ENCODE data around the gene OVOL1.
"Not testable (repeated sequence)": the region's sequence is repeated elsewhere in the genome, so short reads cannot be mapped to it uniquely, and the experiment has no call there.

OVOL1 gene

GRCh38 chr11:65810046-65810868, 23.4 kb downstream of the OVOL1 start:
- no peak for DNase-seq (ENCODE audit: insufficient read length, low spot score)
- peak; percentile 100 for FAIRE-seq

GRCh38 chr11:65811764-65812475, 25.1 kb downstream of the OVOL1 start:
- FAIRE-seq = peak; percentile 4

GRCh38 chr11:65814131-65814985, 27.5 kb downstream of the OVOL1 start:
- DNase-seq (ENCODE audit: insufficient read length, low spot score) (no peak), FAIRE-seq (no peak)

More at GRCh38 chr11:65811764-65812475, 25.1 kb downstream of the OVOL1 start:
- DNase-seq (ENCODE audit: insufficient read length, low spot score) = no peak

GRCh38 chr11:65814986-65815565, 28.2 kb downstream of the OVOL1 start:
- DNase-seq (ENCODE audit: insufficient read length, low spot score) = no peak
- no peak for FAIRE-seq

- FAIRE-seq (no peak), DNase-seq (ENCODE audit: insufficient read length, low spot score) (no peak)
Measured at GRCh38 chr11:65816696-65817095, 29.8 kb downstream of the OVOL1 start.

- DNase-seq (ENCODE audit: insufficient read length, low spot score) = no peak
- FAIRE-seq = no peak
Measured at GRCh38 chr11:65817312-65817834, 30.5 kb downstream of the OVOL1 start.

- FAIRE-seq = peak; percentile 95
- DNase-seq (ENCODE audit: insufficient read length, low spot score) = peak; percentile 98
Measured at GRCh38 chr11:65817835-65818680, 31.2 kb downstream of the OVOL1 start.

- DNase-seq (ENCODE audit: insufficient read length, low spot score) = no peak
Measured at GRCh38 chr11:65821107-65821506, 34.2 kb downstream of the OVOL1 start.

GRCh38 chr11:65822776-65823528, 36.1 kb downstream of the OVOL1 start:
- no peak for FAIRE-seq
- DNase-seq (ENCODE audit: insufficient read length, low spot score) = no peak

More at GRCh38 chr11:65821107-65821506, 34.2 kb downstream of the OVOL1 start:
- FAIRE-seq = no peak

GRCh38 chr11:65826984-65827735, 40.3 kb downstream of the OVOL1 start:
- FAIRE-seq = no peak

GRCh38 chr11:65829459-65829858, 42.6 kb downstream of the OVOL1 start:
- FAIRE-seq (no peak), DNase-seq (ENCODE audit: insufficient read length, low spot score) (no peak)

More at GRCh38 chr11:65826984-65827735, 40.3 kb downstream of the OVOL1 start:
- DNase-seq (ENCODE audit: insufficient read length, low spot score) = no peak

GRCh38 chr11:65832231-65832630, 45.4 kb downstream of the OVOL1 start:
- DNase-seq (ENCODE audit: insufficient read length, low spot score) = not testable (repeated sequence)

GRCh38 chr11:65833297-65834030, 46.6 kb downstream of the OVOL1 start, which contains the start of gene SNX32:
SNX32 (plus strand) TSS chr11:65833963; CDS start chr11:65834066, 103 bp downstream.
- FAIRE-seq = no peak
- DNase-seq (ENCODE audit: insufficient read length, low spot score) = peak; percentile 96

More at GRCh38 chr11:65832231-65832630, 45.4 kb downstream of the OVOL1 start:
- not testable (repeated sequence) for FAIRE-seq

- no peak for DNase-seq (ENCODE audit: insufficient read length, low spot score)
- FAIRE-seq = peak; percentile 100
Measured at GRCh38 chr11:65834202-65834601, 47.3 kb downstream of the OVOL1 start.

GRCh38 chr11:65842144-65842543, 55.3 kb downstream of the OVOL1 start:
- FAIRE-seq = peak; percentile 4
- DNase-seq (ENCODE audit: insufficient read length, low spot score) = no peak

GRCh38 chr11:65843811-65844210, 56.9 kb downstream of the OVOL1 start:
- no peak for FAIRE-seq

More at GRCh38 chr11:65843811-65844210, 56.9 kb downstream of the OVOL1 start:
- no peak for DNase-seq (ENCODE audit: insufficient read length, low spot score)

Data from HTR-8/SVneo (cell line).